GM19438 (cell line): ENCODE results near the gene CUL9.
"Not testable (repeated sequence)": the region's sequence is repeated elsewhere in the genome, so short reads cannot be mapped to it uniquely, and the experiment has no call there.

ENCODE experiments used
- ATAC-seq: cut with Tn5 transposase; IDR thresholded peaks from one replicate; pipeline ENCODE4 v1.9.1; 2021; ENCODE audit warnings: low read depth; ENCODE audit not compliant: unreplicated experiment

CUL9 gene

GRCh38 chr6:43181942-43182860, at the start of gene CUL9:
Gene CUL9, plus strand, starts transcription at chr6:43182196. Its CDS starts 2,115 bp downstream, at chr6:43184311.
- ATAC-seq: peak; percentile 92

GRCh38 chr6:43138267-43138666, 43.7 kb upstream of the CUL9 start:
- no peak for ATAC-seq

DNA sequence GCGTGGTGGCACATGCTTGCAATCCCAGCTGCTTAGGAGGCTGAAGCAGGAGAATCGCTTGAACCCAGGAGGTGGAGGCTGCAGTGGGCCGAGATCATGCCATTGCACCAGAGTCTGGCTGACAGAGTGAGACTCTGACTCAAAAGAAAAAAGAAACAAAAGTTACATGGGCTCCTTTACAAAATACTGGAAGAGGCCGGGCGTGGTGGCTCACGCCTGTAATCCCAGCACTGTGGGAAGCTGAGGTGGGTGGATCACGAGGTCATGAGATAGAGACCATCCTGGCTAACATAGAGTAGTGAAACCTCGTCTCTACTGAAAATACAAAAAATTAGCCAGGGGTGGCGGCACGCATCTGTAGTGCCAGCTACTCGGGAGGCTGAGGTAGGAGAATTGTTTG, 42.0 kb upstream of the CUL9 start:
- ATAC-seq: not testable (repeated sequence)

DNA sequence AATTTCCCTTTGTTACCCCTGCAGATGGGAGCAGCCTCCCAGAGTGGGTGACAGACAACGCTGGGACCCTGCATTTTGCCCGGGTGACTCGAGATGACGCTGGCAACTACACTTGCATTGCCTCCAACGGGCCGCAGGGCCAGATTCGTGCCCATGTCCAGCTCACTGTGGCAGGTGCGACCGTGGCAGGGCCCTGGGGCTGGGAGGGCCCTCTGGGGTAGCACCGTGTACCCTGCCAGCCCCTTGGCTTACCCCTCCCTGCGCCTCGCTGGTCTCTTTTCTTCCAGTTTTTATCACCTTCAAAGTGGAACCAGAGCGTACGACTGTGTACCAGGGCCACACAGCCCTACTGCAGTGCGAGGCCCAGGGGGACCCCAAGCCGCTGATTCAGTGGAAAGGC, 40.4 kb upstream of the CUL9 start:
- no peak for ATAC-seq

DNA sequence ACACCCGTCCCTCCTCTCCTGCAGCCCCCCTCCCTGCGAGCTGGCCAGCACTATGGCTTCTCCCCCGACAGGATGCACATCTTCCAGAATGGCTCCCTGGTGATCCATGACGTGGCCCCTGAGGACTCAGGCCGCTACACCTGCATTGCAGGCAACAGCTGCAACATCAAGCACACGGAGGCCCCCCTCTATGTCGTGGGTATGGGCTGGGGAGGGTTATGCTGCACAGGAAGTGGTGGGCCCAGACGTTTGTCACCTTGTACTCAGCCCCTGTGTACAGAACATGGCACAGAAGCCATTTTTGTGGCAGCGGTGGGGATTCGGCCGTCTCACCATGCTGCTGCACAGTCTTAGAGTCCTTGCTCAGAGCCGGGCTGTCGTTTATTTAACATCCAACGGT, 39.9 kb upstream of the CUL9 start:
- no peak for ATAC-seq

- peak; percentile 90 for ATAC-seq
Observed at GRCh38 chr6:43143235-43144128, 38.5 kb upstream of the CUL9 start.

- ATAC-seq: no peak
Observed at GRCh38 chr6:43144879-43145278, 37.1 kb upstream of the CUL9 start.

GRCh38 chr6:43146261-43146660, 35.7 kb upstream of the CUL9 start:
- ATAC-seq: no peak

DNA sequence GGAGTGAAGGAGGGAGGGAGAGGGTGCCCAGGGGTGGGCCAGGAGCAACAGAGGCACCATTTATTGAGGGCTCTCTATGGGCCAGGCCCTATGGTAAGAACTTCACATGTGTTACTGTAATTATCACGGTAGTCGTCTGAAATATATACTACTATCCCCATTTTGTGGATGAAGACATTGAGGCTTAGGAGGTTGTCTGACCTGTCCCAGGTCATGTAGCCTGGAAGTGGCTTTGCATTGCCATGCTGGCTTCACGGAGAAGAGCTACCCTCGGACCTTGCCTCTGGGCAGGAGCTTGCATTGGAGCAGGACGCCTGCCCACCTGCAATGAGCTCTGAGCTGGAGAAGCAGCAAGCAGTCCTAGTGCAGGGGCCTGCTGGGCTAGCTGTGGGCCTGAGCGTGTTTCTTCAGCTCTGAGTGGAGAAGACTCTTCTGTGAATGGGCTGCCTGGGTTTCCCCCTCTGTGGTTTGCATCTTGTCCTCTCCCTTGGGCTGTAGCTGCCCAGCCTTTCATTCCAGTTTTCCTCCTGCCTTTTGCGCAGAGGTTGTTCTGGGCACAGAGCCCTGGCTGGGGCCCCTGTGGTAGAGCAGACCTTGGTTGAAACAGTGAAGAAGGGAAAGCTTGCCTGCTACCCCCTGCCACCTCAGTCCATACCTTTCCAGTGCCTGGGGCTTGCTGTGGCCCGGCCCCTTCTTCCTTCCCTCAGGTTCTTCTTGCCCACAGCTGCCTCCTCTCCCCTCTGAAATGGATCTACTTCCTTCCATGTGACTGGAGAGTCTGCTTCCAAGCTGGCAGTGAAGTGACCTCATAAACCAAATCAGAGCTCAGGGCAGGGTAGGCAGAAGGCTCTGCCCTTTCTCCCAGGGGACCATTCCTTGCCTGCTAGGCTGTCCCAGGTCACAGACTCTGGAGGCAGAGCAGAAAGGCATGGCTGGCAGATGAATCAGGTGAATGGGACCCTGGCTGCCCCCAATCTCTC, 35.0 kb upstream of the CUL9 start:
- no peak for ATAC-seq

GRCh38 chr6:43147691-43148477, 34.1 kb upstream of the CUL9 start:
- ATAC-seq: no peak

DNA sequence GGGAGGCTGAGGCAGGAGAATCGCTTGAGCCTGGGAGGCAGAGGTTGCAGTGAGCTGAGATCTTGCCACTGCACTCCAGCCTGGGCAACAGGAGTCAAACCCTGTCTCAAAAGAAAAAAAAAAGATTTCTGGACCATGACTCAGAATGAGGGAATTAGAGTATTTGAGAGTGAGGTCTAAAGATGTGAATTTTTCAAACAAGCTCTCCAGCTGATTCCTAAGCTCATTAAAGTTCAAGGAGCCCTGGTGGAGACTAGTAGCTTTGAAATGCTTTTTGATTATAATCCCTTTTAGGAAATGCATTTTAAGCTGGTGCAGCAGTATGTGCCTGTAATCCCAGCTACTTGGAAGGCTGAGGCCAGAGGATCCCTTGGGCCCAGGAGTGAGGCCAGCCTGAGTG, 32.7 kb upstream of the CUL9 start:
- no peak for ATAC-seq

DNA sequence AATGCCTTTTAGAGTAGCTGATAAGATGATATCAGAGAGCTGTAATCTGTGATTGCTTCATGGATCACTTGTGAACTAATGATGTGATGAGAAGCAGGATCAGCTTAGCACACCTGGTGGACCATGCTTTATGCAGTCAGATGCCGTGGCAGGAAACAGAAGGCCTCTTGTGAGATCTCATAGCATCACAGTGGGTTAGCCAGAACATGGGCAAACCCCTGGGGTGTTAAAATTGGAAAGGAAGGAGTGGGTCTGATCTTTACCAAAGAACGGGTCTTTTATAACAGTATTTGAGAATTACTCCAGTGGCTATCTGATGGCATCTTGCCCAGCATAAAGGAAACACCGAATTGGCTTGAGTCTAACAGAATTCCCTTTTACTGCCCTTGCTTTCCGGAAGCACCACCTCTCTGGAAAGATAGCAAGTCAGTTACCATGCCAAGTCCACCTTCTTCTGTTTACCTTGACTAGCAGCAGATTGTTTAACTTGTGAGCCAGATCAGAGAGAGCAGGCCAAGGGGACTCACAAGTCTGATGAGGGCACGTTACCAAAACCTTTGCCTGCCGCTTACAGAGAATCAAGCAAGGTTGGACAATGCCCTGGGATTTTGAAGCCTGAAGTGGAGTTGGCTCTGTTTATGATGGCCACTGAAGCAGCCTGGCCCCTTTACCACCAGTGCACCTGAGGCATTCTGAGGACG, 31.8 kb upstream of the CUL9 start:
- no peak for ATAC-seq

- ATAC-seq: no peak
Observed at GRCh38 chr6:43159599-43159998, 22.4 kb upstream of the CUL9 start.

DNA sequence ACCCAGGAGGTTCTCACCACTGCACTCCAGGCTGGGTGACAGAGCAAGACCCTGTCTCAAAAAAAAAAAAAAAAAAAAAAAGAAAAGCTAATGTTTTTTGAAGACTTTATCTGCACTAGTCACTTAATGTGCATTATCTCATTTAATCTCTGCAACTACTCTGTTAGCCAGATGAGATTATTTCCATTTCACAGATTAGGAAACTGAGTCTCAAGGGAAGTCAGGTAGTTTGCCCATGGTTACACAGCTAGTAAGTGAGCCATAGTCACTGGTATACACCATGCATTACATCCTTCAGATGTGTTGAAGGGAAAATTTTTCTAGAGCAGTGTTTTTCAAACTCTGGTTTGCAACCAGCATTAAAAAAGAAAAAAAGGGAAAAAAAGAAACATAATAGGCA, 18.1 kb upstream of the CUL9 start:
- ATAC-seq: no peak

- no peak for ATAC-seq
Observed at GRCh38 chr6:43170417-43170930, 11.5 kb upstream of the CUL9 start.

- ATAC-seq: peak; percentile 47
Observed at GRCh38 chr6:43170931-43171706, 10.9 kb upstream of the CUL9 start, which contains the start of gene SRF. Gene SRF, plus strand, starts transcription at chr6:43171269. Its CDS starts 388 bp downstream, at chr6:43171657.

DNA sequence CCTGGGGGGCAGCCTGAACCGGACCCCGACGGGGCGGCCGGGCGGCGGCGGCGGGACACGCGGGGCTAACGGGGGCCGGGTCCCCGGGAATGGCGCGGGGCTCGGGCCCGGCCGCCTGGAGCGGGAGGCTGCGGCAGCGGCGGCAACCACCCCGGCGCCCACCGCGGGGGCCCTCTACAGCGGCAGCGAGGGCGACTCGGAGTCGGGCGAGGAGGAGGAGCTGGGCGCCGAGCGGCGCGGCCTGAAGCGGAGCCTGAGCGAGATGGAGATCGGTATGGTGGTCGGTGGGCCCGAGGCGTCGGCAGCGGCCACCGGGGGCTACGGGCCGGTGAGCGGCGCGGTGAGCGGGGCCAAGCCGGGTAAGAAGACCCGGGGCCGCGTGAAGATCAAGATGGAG, 10.3 kb upstream of the CUL9 start:
- no peak for ATAC-seq
